K562 (cell line): Measurements from ENCODE around the gene AP1AR. TPM values are rescaled to one million over a fixed set of nuclear protein-coding genes. Genes with fewer than 3 reads are reported as not detected.

Experiments used
- ARID1B ChIP-seq: fragments of 450-650 bp; IDR thresholded peaks from 2 replicates; pipeline ENCODE4 v1.6.1; 2016; ENCODE audit warnings: antibody characterized with exemption, mild to moderate bottlenecking, inconsistent platforms
- DACH1 ChIP-seq: fragments of 450-650 bp; IDR thresholded peaks from 2 replicates; pipeline ENCODE4 v1.6.1; 2018; ENCODE audit not compliant: partially characterized antibody
- ETV5 ChIP-seq: sonication (generic); formaldehyde crosslinking; IDR thresholded peaks from 2 replicates; pipeline ENCODE4 v1.4.0; 2020; ENCODE audit warnings: low read depth, mild to moderate bottlenecking, missing genetic modification reagents
- FOXK2 ChIP-seq, 2 experiments: fragments of 450-650 bp; IDR thresholded peaks in 1 of 2; conservative IDR thresholded peaks in 1 of 2; 2 replicates each; pipeline ENCODE4 v1.6.1; 2016; ENCODE audit warnings: low read depth in 2 of 2, mild to moderate bottlenecking in 1 of 2
- MEF2A ChIP-seq: IDR thresholded peaks from 2 replicates; pipeline ENCODE4 v1.6.1; 2011; ENCODE audit warnings: low read depth, mild to moderate bottlenecking, low read length, moderate library complexity; ENCODE audit not compliant: control insufficient read depth
- POU5F1 ChIP-seq: fragments of 150-350 bp; IDR thresholded peaks from 2 replicates; pipeline ENCODE4 v1.6.1; 2014; ENCODE audit warnings: borderline replicate concordance, low read length, low read depth, mild to moderate bottlenecking; ENCODE audit not compliant: partially characterized antibody
- RBBP5 ChIP-seq: fragments of 200-600 bp; sonication (generic); IDR thresholded peaks from 2 replicates; pipeline ENCODE4 v1.6.1; 2012; ENCODE audit warnings: borderline replicate concordance, mild to moderate bottlenecking, low read length, control low read depth, inconsistent platforms; ENCODE audit not compliant: insufficient read depth, poor library complexity, severe bottlenecking
- RBM14 ChIP-seq: fragments of 200-400 bp; formaldehyde crosslinking; IDR thresholded peaks from 2 replicates; pipeline ENCODE4 v1.6.1; 2018; ENCODE audit warnings: low read depth, mild to moderate bottlenecking, low read length, moderate library complexity, borderline replicate concordance; ENCODE audit not compliant: insufficient read depth
- SRSF7 ChIP-seq: fragments of 200-400 bp; formaldehyde crosslinking; optimal IDR thresholded peaks from 2 replicates; pipeline ENCODE3; 2017; ENCODE audit warnings: mild to moderate bottlenecking, low read depth, low read length
- SUPT5H ChIP-seq: fragments of 450-650 bp; IDR thresholded peaks from 2 replicates; pipeline ENCODE4 v1.6.1; 2016
- VEZF1 ChIP-seq: fragments of 200-800 bp; sonication (Bioruptor generic); IDR thresholded peaks from 2 replicates; pipeline ENCODE4 v1.6.1; 2017; ENCODE audit warnings: missing genetic modification characterization, missing compliant biosample characterization
- ZEB2 ChIP-seq: fragments of 450-650 bp; IDR thresholded peaks from 2 replicates; pipeline ENCODE4 v1.6.1; 2016
- ZNF12 ChIP-seq: sonication (generic); formaldehyde crosslinking; IDR thresholded peaks from 2 replicates; pipeline ENCODE4 v1.4.0; 2020; ENCODE audit warnings: mild to moderate bottlenecking, missing genetic modification reagents
- polyA plus RNA-seq, 8 experiments: library from polyadenylated mRNA; depleted of rRNA in 4 of 8; stranded (reverse) in 5 of 8; unstranded in 3 of 8; fragments of >200 nt; fragmentation: Nextera tagmentation in 2 of 8; fragmentation: Illumina TruSeq in 1 of 8; extraction: Ambion mirVana in 2 of 8; extraction: Trizol in 1 of 8; gene quantifications; 2 replicates each; pipeline versions ENCODE4 v1.2.1 to v1.2.3, GENCODE V29; 2011 to 2014; ENCODE audit warnings: inconsistent platforms in 1 of 8, missing spikeins in 1 of 8
- total RNA-seq, 7 experiments: library from RNA; depleted of rRNA in 6 of 7; stranded (reverse); fragments of >200 nt in 6 of 7; fragmentation: Illumina TruSeq in 2 of 7; extraction: Trizol in 2 of 7; gene quantifications; 2 replicates each; pipeline versions ENCODE4 v1.2.1 to v1.2.3, GENCODE V29; 2011 to 2021; ENCODE audit warnings: low replicate concordance in 1 of 7
- TF ChIP-seq, protein P1 (sequence below): fragments of 450-650 bp; IDR thresholded peaks from 2 replicates; pipeline ENCODE4 v1.6.1; 2016; ENCODE audit warnings: low read depth
- TF ChIP-seq, protein P2 (sequence below): sonication (generic); formaldehyde crosslinking; IDR thresholded peaks from 2 replicates; pipeline ENCODE4 v1.9.0; 2022; ENCODE audit warnings: mild to moderate bottlenecking, missing genetic modification reagents

The AP1AR gene
- total and polyA plus RNA-seq, 9 of the 15 experiments (the other 6 are each of a cell fraction or from before 2014, with no cell fraction given): 2.6 to 20.7 (median 12.2) TPM

- TF ChIP-seq, protein P1, sequence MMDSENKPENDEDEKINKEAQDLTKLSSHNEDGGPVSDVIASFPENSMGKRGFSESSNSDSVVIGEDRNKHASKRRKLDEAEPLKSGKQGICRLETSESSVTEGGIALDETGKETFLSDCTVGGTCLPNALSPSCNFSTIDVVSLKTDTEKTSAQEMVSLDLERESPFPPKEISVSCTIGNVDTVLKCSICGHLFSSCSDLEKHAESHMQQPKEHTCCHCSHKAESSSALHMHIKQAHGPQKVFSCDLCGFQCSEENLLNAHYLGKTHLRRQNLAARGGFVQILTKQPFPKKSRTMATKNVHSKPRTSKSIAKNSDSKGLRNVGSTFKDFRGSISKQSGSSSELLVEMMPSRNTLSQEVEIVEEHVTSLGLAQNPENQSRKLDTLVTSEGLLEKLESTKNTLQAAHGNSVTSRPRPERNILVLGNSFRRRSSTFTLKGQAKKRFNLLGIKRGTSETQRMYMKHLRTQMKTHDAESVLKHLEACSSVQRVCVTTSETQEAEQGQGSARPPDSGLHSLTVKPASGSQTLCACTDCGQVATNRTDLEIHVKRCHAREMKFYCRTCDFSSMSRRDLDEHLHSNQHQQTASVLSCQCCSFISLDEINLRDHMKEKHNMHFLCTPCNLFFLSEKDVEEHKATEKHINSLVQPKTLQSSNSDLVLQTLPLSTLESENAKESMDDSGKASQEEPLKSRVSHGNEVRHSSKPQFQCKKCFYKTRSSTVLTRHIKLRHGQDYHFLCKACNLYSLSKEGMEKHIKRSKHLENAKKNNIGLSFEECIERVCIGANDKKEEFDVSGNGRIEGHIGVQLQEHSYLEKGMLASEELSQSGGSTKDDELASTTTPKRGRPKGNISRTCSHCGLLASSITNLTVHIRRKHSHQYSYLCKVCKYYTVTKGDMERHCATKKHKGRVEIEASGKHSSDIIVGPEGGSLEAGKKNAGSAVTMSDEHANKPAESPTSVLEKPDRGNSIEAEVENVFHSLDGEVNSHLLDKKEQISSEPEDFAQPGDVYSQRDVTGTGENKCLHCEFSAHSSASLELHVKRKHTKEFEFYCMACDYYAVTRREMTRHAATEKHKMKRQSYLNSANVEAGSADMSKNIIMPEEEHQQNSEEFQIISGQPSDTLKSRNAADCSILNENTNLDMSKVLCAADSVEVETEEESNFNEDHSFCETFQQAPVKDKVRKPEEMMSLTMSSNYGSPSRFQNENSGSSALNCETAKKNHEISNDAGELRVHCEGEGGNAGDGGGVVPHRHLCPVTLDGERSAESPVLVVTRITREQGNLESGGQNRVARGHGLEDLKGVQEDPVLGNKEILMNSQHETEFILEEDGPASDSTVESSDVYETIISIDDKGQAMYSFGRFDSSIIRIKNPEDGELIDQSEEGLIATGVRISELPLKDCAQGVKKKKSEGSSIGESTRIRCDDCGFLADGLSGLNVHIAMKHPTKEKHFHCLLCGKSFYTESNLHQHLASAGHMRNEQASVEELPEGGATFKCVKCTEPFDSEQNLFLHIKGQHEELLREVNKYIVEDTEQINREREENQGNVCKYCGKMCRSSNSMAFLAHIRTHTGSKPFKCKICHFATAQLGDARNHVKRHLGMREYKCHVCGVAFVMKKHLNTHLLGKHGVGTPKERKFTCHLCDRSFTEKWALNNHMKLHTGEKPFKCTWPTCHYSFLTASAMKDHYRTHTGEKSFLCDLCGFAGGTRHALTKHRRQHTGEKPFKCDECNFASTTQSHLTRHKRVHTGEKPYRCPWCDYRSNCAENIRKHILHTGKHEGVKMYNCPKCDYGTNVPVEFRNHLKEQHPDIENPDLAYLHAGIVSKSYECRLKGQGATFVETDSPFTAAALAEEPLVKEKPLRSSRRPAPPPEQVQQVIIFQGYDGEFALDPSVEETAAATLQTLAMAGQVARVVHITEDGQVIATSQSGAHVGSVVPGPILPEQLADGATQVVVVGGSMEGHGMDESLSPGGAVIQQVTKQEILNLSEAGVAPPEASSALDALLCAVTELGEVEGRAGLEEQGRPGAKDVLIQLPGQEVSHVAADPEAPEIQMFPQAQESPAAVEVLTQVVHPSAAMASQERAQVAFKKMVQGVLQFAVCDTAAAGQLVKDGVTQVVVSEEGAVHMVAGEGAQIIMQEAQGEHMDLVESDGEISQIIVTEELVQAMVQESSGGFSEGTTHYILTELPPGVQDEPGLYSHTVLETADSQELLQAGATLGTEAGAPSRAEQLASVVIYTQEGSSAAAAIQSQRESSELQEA: peak; percentile 72
- TF ChIP-seq ZEB2: 0 out of 2 replicates have a peak, but pooled peaks have one; percentile 63
- TF ChIP-seq RBM14: 0 out of 2 replicates have a peak, but pooled peaks have one; percentile 84
- TF ChIP-seq ETV5 (CRISPR knock-in tag): peak; percentile 45; the same call in 1 of the 2 replicates
- TF ChIP-seq VEZF1 (CRISPR knock-in tag): peak; percentile 78
- TF ChIP-seq, protein P2, sequence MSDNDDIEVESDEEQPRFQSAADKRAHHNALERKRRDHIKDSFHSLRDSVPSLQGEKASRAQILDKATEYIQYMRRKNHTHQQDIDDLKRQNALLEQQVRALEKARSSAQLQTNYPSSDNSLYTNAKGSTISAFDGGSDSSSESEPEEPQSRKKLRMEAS (CRISPR knock-in tag): peak; percentile 75
- TF ChIP-seq DACH1: peak; percentile 3
- TF ChIP-seq SUPT5H: peak; percentile 82
- no peak for TF ChIP-seq POU5F1
- no peak for TF ChIP-seq FOXK2 (conservative IDR thresholded peaks at IDR 0.05 in 1 of 2, IDR thresholded peaks at IDR 0.05 in 1 of 2; ENCODE audit: low read depth in 2 of 2)
- TF ChIP-seq ARID1B: peak; percentile 44; the same call in 1 of the 2 replicates
- TF ChIP-seq MEF2A: no peak
- TF ChIP-seq SRSF7: no peak
- TF ChIP-seq ZNF12: 0 out of 2 replicates have a peak, but pooled peaks have one; percentile 50
- TF ChIP-seq RBBP5: peak; percentile 61
These were observed at the start of gene AP1AR (continued) for GRCh38 chr4:112231779-112232713.
